Peyer's patch (tissue), 4 donors: Measurements from ENCODE around the gene AK4. TPM values are rescaled to one million over a fixed set of nuclear protein-coding genes. Genes with fewer than 3 reads are reported as not detected.

Experiments used
- DNase-seq, 3 donors: peaks; one replicate each; pipeline ENCODE4 v3.0.0-alpha.2; 2017 to 2019
- H3K27ac ChIP-seq, 4 donors: fragments of 200-600 bp; sonication (generic); one replicate each; pipeline ENCODE4 v1.5.1; 2016 to 2019
- H3K27me3 ChIP-seq, 2 donors: fragments of 200-600 bp; sonication (generic); one replicate each; pipeline ENCODE4 v1.5.1; 2019
- H3K36me3 ChIP-seq, 3 donors: fragments of 200-600 bp; sonication (generic); one replicate each; pipeline ENCODE4 v1.5.1; 2016 to 2019
- H3K4me1 ChIP-seq, 4 donors: fragments of 200-600 bp; sonication (generic); one replicate each; pipeline ENCODE4 v1.5.1; 2016 to 2019
- H3K4me3 ChIP-seq, 4 donors: fragments of 200-600 bp; sonication (generic); 1 replicate in 3 of 4; 2 replicates in 1 of 4; pipeline ENCODE4 v1.5.1; 2016 to 2019; ENCODE audit warnings: mild to moderate bottlenecking in 1 of 4
- H3K9me3 ChIP-seq, 4 donors: fragments of 200-600 bp; sonication (generic); one replicate each; pipeline ENCODE4 v1.5.1; 2016 to 2019; ENCODE audit warnings: mild to moderate bottlenecking in 1 of 4
- CTCF ChIP-seq, 6 experiments: fragments of 450-650 bp in 4 of 6; fragments of 200-600 bp in 2 of 6; sonication (generic) in 1 of 6; IDR thresholded peaks; one replicate each; pipeline ENCODE4 v1.5.1; 2017 to 2019; ENCODE audit warnings: antibody characterized with exemption in 6 of 6, mild to moderate bottlenecking in 3 of 6, moderate library complexity in 1 of 6
- POLR2A ChIP-seq, 2 donors: fragments of 450-650 bp; IDR thresholded peaks; one replicate each; pipeline ENCODE4 v1.5.1; 2017; ENCODE audit warnings: antibody characterized with exemption in 2 of 2, mild to moderate bottlenecking in 2 of 2, moderate library complexity in 2 of 2
- total RNA-seq, 4 donors: library from RNA; depleted of rRNA; stranded (reverse); fragments of >200 nt; gene quantifications; one replicate each; pipeline ENCODE4 v1.1.0, GENCODE V29; 2016

The AK4 gene
- total RNA-seq, 4 donors from 2014 or later: 4.8 to 12.2 (median 6.8) TPM

GRCh38 chr1:65209005-65209885, 61.2 kb downstream of the AK4 start:
- DNase-seq: no peak
- no peak overlapping the region for H3K27ac ChIP-seq
- H3K4me1 ChIP-seq: no peaks in the 10 kb centered on the region

GRCh38 chr1:65210325-65210724, 62.3 kb downstream of the AK4 start:
- Histone ChIP-seq H3K4me1 (no peaks in the 10 kb centered on the region), H3K9me3 (no peaks in the 10 kb centered on the region), H3K27ac (no peak overlapping the region), H3K4me3 (no peak overlapping the region), H3K36me3 (no peaks in the 10 kb centered on the region), H3K27me3 (no peaks in the 10 kb centered on the region)
- DNase-seq: no peak
- no peak for TF ChIP-seq POLR2A (IDR thresholded peaks at IDR 0.05)
- no peak for TF ChIP-seq CTCF (IDR thresholded peaks at IDR 0.05)

More at GRCh38 chr1:65209005-65209885, 61.2 kb downstream of the AK4 start:
- no peaks in the 10 kb centered on the region for H3K36me3 ChIP-seq
- no peak overlapping the region for H3K4me3 ChIP-seq
- peak in 5 of 6 experiments; percentile 36 to 68 (median 62) for TF ChIP-seq CTCF (IDR thresholded peaks at IDR 0.05)
- TF ChIP-seq POLR2A (IDR thresholded peaks at IDR 0.05): no peak
- H3K27me3 ChIP-seq: no peaks in the 10 kb centered on the region
- H3K9me3 ChIP-seq: no peaks in the 10 kb centered on the region

GRCh38 chr1:65211331-65211730, 63.3 kb downstream of the AK4 start:
- DNase-seq: no peak
- no peaks in the 10 kb centered on the region for H3K36me3 ChIP-seq
- no peak for TF ChIP-seq CTCF (IDR thresholded peaks at IDR 0.05)
- TF ChIP-seq POLR2A (IDR thresholded peaks at IDR 0.05): no peak
- no peaks in the 10 kb centered on the region for H3K4me1 ChIP-seq
- H3K9me3 ChIP-seq: no peaks in the 10 kb centered on the region
- H3K27me3 ChIP-seq: no peaks in the 10 kb centered on the region
- H3K27ac ChIP-seq: no peak overlapping the region
- no peak overlapping the region for H3K4me3 ChIP-seq

- no peak for TF ChIP-seq POLR2A (IDR thresholded peaks at IDR 0.05)
- TF ChIP-seq CTCF (IDR thresholded peaks at IDR 0.05): no peak
- Histone ChIP-seq H3K4me1 (no peaks in the 10 kb centered on the region), H3K4me3 (no peak overlapping the region), H3K27me3 (no peaks in the 10 kb centered on the region), H3K36me3 (no peaks in the 10 kb centered on the region), H3K27ac (no peak overlapping the region), H3K9me3 (no peaks in the 10 kb centered on the region)
- no peak for DNase-seq
Measured at GRCh38 chr1:65213271-65214023, 65.4 kb downstream of the AK4 start.

GRCh38 chr1:65214340-65215027, 66.5 kb downstream of the AK4 start:
- Histone ChIP-seq H3K4me3 (no peak overlapping the region), H3K27ac (no peak overlapping the region), H3K4me1 (no peaks in the 10 kb centered on the region), H3K36me3 (no peaks in the 10 kb centered on the region), H3K9me3 (no peaks in the 10 kb centered on the region), H3K27me3 (no peaks in the 10 kb centered on the region)
- no peak for DNase-seq
- no peak for TF ChIP-seq CTCF (IDR thresholded peaks at IDR 0.05)
- no peak for TF ChIP-seq POLR2A (IDR thresholded peaks at IDR 0.05)
